Measurements from ENCODE around the gene APPL2.

Gene APPL2

DNA sequence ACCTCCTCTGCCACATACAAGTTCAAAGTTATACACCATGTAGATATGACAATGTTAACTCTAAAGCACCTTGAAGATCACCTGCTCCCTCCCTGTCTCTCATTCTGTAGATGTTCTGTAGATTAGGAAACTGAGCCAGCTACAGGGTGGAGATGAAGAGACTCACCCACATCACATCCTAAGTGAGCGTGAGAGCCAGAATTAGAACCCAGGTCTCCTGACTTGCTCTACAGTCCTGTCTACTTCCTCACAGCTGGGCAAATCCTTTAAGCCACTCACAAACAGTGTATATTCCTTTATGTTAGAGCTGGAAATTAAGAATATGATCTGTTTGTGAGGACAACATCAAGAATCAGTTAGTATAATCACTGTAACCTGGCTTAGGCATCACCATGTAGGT, 1.8 kb downstream of the APPL2 start:
- peaks cover 40% of the 10 kb centered on the region; the same call in 1 of the 2 replicates for H3K79me2 ChIP-seq (ENCODE audit: insufficient read depth, low read depth)
- H3K9ac ChIP-seq, result no peak overlapping the region
- no peaks in the 10 kb centered on the region for H4K20me1 ChIP-seq (ENCODE audit: insufficient read depth)
- no peak overlapping the region for H2AFZ ChIP-seq (ENCODE audit: low read depth)
- H3K4me3 ChIP-seq (IDR thresholded peaks at IDR 0.05; ENCODE audit: insufficient read depth, low read depth, low read length), result no peak overlapping the region
- H3K4me1 ChIP-seq (ENCODE audit: low read depth, poor library complexity, severe bottlenecking), result peaks cover 47% of the 10 kb centered on the region
- peak overlapping the region; percentile 82; the same call in 1 of the 2 replicates for H3K4me2 ChIP-seq
- no peaks in the 10 kb centered on the region for H3K27me3 ChIP-seq (ENCODE audit: insufficient read depth, low read depth)
- H3K36me3 ChIP-seq (ENCODE audit: insufficient read depth), result no peaks in the 10 kb centered on the region
- H3K27ac ChIP-seq, result no peak overlapping the region
- TF ChIP-seq, protein P1, sequence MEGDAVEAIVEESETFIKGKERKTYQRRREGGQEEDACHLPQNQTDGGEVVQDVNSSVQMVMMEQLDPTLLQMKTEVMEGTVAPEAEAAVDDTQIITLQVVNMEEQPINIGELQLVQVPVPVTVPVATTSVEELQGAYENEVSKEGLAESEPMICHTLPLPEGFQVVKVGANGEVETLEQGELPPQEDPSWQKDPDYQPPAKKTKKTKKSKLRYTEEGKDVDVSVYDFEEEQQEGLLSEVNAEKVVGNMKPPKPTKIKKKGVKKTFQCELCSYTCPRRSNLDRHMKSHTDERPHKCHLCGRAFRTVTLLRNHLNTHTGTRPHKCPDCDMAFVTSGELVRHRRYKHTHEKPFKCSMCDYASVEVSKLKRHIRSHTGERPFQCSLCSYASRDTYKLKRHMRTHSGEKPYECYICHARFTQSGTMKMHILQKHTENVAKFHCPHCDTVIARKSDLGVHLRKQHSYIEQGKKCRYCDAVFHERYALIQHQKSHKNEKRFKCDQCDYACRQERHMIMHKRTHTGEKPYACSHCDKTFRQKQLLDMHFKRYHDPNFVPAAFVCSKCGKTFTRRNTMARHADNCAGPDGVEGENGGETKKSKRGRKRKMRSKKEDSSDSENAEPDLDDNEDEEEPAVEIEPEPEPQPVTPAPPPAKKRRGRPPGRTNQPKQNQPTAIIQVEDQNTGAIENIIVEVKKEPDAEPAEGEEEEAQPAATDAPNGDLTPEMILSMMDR (conservative IDR thresholded peaks at IDR 0.05; ENCODE audit: low read depth, low read length), result no peak

DNA sequence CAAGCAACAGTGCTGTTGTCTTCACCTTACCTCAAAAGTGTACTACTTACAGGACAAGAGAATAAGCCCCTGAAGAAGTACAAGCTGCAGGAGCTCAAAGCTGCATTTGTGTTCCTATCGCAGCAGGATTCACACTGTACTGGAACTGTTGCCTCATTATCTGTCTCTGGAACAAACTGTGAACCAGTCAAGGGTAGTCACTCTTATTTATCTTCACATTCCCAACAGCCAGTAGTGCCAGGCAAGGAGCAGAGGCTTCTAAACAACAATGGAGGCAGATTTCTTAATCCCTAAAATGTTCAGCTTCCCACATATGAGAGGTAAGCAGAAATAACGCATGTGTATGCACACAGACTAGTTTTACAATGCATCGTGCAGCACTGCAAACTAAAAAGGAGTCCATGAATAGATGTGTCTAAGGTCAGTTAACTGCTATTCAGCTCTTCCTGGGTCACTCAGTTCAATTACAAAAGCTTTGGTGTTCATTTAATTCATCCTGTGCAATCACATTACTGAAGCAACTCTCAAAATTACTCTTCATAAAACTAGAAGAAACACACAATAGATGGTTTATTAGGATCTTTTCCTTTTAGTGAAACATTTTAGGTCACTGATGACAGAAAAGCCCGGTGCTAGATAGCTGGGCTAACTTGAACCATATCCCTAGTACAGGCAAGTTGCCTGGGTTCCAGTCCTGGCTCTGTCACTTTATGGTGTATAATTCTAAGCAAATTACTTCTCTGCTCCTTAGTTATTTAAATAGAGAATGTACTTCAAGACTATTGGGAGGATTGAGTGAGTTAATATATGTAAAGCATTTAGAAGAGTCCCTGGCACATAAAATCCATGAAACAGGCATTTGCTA, 2.7 kb downstream of the APPL2 start:
- no peak overlapping the region for H3K4me3 ChIP-seq (IDR thresholded peaks at IDR 0.05; ENCODE audit: insufficient read depth, low read depth, low read length)
- no peak overlapping the region for H3K9ac ChIP-seq
- H4K20me1 ChIP-seq (ENCODE audit: insufficient read depth), result no peaks in the 10 kb centered on the region
- no peak overlapping the region for H2AFZ ChIP-seq (ENCODE audit: low read depth)
- no peak overlapping the region for H3K27ac ChIP-seq
- TF ChIP-seq, protein P1 (conservative IDR thresholded peaks at IDR 0.05; ENCODE audit: low read depth, low read length), result no peak
- peak overlapping the region; percentile 82; the same call in 1 of the 2 replicates for H3K4me2 ChIP-seq
- no peaks in the 10 kb centered on the region for H3K36me3 ChIP-seq (ENCODE audit: insufficient read depth)
- H3K27me3 ChIP-seq (ENCODE audit: insufficient read depth, low read depth), result no peaks in the 10 kb centered on the region
- peaks cover 56% of the 10 kb centered on the region for H3K4me1 ChIP-seq (ENCODE audit: low read depth, poor library complexity, severe bottlenecking)
- peaks cover 41% of the 10 kb centered on the region; the same call in 1 of the 2 replicates for H3K79me2 ChIP-seq (ENCODE audit: insufficient read depth, low read depth)

DNA sequence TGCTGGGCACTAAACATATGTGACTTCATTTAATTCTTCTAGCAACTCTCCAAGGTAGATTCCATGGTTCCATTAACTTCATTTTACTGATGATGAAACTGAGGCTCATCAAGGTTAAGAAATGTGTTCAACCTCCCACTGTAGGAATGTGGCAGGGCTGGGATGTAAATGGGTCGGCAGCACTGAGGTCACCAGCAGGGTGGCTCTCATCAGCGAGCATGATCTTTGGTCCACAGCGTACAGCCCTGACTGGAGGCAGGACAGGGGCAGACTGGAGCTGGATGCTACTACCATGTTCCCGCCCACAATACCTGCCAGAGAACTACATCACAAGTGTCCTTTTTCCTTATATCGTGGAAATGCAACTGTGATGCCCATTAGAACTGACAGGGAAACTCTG, 4.6 kb downstream of the APPL2 start:
- Histone ChIP-seq H3K4me3 (IDR thresholded peaks at IDR 0.05; ENCODE audit: insufficient read depth, low read depth, low read length) (no peak overlapping the region), H3K36me3 (ENCODE audit: insufficient read depth) (no peaks in the 10 kb centered on the region), H3K4me2 (no peak overlapping the region), H3K79me2 (ENCODE audit: insufficient read depth, low read depth) (peaks cover 41% of the 10 kb centered on the region; the same call in 1 of the 2 replicates), H3K9ac (no peak overlapping the region), H4K20me1 (ENCODE audit: insufficient read depth) (no peaks in the 10 kb centered on the region), H3K27ac (no peak overlapping the region), H3K4me1 (ENCODE audit: low read depth, poor library complexity, severe bottlenecking) (peaks cover 71% of the 10 kb centered on the region), H2AFZ (ENCODE audit: low read depth) (no peak overlapping the region), H3K27me3 (ENCODE audit: insufficient read depth, low read depth) (no peaks in the 10 kb centered on the region)
- TF ChIP-seq, protein P1 (conservative IDR thresholded peaks at IDR 0.05; ENCODE audit: low read depth, low read length), result no peak

DNA sequence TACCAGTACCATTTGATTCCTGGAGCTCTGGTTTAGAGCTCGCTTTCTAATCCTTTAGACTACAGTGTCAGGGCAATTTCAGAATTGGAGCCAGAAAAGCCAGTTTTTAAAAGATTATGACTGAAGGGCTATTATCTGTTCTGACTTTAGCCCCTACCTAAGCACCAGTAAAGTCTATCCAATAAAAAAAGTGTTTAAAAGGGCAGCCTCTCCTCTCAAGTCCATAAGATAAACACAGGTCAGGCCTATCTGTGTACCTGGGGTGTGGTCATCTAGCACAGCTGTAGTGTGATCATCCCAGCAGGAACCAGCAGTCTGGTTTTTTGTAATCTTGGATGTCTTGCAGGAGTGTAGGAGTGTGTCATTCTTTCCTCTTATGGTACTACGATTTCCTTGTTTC, 6.6 kb downstream of the APPL2 start:
- Histone ChIP-seq H3K4me3 (IDR thresholded peaks at IDR 0.05; ENCODE audit: insufficient read depth, low read depth, low read length) (no peak overlapping the region), H3K79me2 (ENCODE audit: insufficient read depth, low read depth) (peaks cover 40% of the 10 kb centered on the region; the same call in 1 of the 2 replicates), H3K4me1 (ENCODE audit: low read depth, poor library complexity, severe bottlenecking) (peaks cover 78% of the 10 kb centered on the region), H4K20me1 (ENCODE audit: insufficient read depth) (no peaks in the 10 kb centered on the region), H3K27ac (peak overlapping the region; percentile 83; the same call in 1 of the 2 replicates), H3K9ac (no peak overlapping the region; the same call in 1 of the 2 replicates), H2AFZ (ENCODE audit: low read depth) (no peak overlapping the region), H3K27me3 (ENCODE audit: insufficient read depth, low read depth) (no peaks in the 10 kb centered on the region), H3K4me2 (peak overlapping the region; percentile 91; the same call in 1 of the 2 replicates), H3K36me3 (ENCODE audit: insufficient read depth) (no peaks in the 10 kb centered on the region)
- TF ChIP-seq, protein P1 (conservative IDR thresholded peaks at IDR 0.05; ENCODE audit: low read depth, low read length), result no peak
